ENCODE measurements around the gene SOCS7.
"Not testable (repeated sequence)": the region's sequence is repeated elsewhere in the genome, so short reads cannot be mapped to it uniquely, and the experiment has no call there.

Gene SOCS7

DNA sequence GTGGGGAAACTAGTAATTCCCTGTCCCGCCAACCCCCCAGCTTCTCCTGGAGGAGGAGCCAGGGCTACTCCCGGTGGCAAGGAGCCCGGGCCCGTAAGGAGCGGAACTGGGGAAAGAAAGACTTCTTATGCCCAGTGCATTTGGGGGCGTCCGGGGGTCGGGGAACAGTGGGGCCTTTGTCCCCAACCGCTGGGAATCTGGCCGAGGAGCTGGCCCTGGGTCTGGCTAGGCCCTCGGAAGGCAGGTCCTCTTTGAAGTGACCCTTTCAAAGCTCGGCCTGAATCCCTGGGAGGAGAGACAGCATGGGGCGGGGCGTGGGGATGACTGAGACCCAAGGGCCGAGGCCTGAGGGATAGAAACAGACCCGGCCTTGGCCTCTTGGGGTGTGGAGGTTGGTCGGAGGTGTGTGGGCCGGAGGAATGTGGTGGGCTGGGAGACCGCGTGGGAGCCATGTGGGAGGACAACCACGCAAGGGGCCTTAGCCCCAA is 82.6 kb downstream of the SOCS7 start:
- H3K27ac ChIP-seq: no peak overlapping the region
- DNase-seq (ENCODE audit: low read depth, low spot score): no peak

DNA sequence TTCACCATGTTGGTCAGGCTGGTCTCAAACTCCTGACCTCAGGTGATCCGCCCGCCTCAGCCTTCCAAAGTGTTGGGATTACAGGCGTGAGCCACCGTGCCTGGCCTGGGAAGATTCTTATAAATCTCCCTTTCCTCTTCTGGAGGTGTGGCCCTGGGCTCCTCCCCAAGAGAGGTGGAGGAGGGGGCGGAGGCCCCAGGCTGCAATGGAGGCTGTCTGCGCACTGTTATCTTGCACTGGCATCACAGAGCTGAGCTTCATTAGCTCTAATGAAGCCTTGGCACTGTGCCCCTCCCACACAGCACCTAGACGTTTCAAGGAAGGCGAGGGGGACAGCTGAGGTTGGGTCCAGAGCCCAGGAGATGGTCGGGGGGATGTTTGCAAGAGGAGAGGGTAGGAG is 84.2 kb downstream of the SOCS7 start:
- H3K27ac ChIP-seq: no peak overlapping the region

DNA sequence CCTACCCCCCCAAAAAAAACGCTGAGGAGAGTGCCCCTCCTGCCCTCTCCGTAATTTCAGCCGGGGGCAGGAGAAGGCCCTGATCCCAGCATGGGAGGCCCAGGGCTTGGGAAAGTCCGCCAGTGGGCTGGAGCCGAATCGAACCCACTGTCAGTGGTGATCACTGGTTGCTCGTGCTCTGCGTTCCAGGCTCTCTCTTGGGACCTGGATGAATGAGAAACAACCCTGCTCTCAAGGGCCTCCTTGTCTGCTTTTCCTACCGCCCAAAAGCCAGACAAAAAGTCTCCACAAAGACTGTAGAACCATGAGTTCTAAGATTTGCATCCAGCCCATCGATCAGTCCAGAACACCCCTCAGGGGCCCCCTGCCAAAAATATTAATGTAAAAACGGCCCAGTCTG is 84.7 kb downstream of the SOCS7 start:
- no peak for DNase-seq (ENCODE audit: low read depth, low spot score)
- H3K27ac ChIP-seq: no peak overlapping the region

More for the DNA sequence above, 84.2 kb downstream of the SOCS7 start:
- no peak for DNase-seq (ENCODE audit: low read depth, low spot score)

DNA sequence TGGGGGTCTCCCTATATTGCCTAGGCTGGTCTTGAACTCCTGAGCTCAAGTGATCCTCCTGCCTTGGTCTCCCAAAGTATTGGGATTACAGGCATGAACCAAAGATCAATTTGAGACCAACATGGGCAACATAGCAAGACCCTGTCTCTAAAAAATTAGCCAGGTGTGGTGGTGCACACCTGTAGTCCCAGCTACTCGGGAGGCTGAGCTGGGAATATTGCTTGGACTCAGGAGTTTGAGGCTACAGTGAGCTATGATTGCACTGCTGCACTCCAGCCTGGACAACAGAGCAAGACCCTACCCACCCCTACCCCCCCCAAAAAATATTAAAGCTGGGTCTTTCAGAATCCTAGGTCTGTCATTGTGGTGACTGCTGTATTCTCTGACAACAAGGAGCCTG is 85.7 kb downstream of the SOCS7 start:
- not testable (repeated sequence) for H3K27ac ChIP-seq; DNase-seq (ENCODE audit: low read depth, low spot score)

DNA sequence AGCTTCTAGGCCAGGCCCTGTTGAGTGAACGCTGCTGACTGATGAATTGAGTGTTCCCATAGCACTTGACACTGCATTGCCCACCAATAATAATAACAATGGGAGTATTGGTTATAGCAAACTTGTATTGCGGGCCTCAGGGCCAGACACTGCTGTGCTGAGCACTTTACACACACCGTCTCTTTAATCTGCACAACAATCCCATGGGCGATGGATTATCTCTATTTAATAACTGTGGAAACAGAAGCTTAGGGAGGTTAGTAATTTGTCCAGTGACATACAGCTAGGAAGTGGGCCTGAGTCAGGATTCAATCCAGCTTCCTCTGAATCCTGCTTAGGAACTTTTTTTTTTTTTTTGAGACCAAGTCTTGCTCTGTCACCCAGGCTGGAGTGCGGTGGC is 87.8 kb downstream of the SOCS7 start:
- H3K27ac ChIP-seq: no peak overlapping the region
- DNase-seq (ENCODE audit: low read depth, low spot score): no peak

DNA sequence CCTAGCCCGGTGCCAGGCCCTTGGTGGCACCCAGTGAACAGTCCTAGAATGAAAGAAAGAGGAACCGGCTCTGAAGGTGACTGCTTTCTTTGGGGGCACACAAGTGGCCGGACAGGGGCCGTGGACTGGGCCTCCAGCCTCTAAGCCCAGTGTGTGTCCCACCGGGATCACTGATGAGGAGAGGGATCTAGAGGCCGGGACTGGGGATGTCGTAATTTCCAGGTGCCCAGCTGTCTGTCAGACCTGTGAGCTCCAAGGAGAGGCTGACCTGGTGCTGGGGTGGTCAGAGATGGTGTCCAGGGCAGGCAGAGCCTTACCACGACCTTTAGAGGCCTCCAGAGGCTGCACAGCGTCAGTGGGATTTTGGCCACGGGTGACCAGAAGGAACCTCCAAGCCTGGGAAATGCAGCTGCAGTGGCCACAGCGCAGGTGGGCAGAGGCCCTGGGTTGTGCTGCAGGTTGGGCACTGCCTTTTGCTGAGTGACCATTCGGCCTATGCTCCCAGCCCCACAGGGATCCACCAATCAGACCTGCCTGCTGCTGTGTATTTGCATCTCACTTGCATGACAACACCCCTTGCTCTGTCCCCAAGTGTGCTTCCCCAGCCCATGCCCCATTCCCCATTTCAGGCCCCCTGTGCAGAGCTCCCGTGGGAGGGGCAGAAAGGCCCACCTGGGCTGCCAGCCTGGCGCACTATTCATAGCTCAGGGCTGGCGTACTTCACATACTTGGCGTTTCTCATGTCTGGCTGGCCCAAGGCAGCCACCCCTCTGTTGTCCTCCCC is 89.2 kb downstream of the SOCS7 start:
- no peak for DNase-seq (ENCODE audit: low read depth, low spot score)
- H3K27ac ChIP-seq: no peak overlapping the region

DNA sequence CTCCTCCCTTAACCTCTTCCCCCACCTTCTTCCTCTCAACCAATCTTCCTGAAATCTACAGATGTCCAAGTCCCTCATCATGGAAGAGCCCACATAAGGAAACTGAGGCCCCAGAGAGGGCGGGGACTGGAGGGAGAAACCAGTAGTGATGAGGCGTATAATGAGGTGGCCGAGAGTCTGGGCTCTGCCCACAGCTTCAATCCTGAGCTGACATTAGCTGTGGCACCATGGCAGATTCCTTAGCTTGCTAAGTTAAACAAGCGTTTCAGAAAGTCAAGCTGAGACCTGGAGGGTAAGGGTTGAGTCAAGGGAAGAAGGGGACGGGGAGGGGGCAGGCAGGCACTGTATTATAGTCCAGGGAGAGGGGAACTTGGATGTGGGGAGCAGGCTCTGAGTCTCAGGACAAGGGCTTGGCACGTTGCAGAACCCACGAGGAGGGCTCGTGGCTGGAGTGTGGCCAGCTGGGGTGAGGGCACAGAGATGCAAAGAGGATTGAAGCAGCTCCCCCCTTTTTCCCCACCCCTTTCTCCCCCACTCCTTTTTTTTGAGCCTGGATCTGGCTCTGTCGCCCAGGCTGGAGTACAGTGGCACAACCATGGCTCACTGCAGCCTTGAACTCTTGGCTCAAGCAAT is 89.9 kb downstream of the SOCS7 start:
- H3K27ac ChIP-seq: no peak overlapping the region
- no peak for DNase-seq (ENCODE audit: low read depth, low spot score)

DNA sequence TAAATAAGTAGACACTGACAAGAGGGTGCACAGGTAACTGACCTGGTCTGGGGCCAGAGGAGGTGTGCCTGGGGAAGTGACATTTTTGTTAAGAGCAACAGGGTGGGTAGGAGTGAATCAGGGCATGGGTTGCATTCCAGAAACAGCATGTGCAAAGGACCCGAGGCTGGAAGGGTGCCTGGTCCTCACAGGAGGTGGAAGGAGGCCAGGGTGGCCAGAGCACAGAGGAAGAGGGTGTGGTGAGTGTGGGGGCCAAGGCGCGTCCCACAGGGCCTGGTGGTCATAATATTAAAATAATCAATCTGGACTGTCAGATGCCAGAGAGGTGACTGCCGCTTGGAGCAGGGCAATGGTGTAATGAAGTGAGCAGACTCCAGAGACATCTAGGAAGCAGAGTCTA is 90.9 kb downstream of the SOCS7 start:
- no peak overlapping the region for H3K27ac ChIP-seq
- no peak for DNase-seq (ENCODE audit: low read depth, low spot score)

DNA sequence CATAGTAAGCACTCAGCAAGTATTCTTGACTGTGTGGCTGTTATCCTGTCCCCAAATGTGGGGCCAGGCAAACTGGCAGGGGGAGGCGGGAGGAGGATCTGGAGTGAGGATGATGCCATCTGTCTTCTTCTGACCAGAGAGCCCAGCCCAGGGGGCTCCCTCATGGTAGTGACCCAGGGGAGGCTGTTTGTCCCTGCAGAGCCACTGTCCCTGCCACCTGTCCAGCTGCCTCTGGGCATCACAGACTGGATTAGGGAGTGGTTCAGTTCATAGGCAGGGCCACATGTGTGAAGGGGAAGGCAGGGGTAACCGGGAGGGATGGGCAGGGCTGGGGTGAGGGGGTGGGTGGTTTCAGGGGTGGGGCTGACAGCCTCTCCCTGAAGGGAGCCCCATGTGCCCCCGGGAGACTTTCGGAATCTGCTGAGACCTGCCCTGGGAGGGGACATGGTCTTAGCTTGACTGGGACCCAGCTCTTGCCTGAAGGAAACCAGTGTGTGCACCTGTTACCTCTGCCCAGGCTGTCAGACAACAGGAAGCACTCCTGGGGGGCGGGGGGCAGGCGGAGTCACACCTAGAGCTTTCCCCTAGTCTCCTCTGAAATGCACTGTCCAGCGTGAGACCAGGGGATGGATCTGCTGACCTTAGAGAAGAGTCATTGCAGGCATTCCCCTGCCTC is 91.8 kb downstream of the SOCS7 start:
- H3K27ac ChIP-seq: no peak overlapping the region
- DNase-seq (ENCODE audit: low read depth, low spot score): no peak

DNA sequence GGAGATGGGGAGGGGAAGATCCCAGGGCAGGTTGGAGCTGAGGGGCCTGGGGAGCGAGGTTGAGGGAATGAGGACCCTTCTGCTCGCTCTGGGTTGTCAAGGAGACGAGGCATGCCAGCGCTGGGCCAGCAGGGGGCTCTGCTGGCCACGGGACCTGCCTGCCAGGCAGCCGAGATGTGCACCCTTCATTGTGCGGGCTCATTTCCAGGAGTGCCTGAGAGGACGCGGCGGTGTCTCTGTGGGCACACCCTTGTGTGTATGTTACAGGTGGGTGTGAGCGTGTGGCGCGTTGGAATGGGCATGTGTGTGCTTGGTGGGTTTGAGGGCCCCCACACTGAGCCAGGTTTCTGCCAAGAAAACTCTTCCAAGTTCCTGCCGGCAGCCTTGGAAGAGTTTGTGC is 92.5 kb downstream of the SOCS7 start:
- no peak for DNase-seq (ENCODE audit: low read depth, low spot score)
- H3K27ac ChIP-seq: no peak overlapping the region

DNA sequence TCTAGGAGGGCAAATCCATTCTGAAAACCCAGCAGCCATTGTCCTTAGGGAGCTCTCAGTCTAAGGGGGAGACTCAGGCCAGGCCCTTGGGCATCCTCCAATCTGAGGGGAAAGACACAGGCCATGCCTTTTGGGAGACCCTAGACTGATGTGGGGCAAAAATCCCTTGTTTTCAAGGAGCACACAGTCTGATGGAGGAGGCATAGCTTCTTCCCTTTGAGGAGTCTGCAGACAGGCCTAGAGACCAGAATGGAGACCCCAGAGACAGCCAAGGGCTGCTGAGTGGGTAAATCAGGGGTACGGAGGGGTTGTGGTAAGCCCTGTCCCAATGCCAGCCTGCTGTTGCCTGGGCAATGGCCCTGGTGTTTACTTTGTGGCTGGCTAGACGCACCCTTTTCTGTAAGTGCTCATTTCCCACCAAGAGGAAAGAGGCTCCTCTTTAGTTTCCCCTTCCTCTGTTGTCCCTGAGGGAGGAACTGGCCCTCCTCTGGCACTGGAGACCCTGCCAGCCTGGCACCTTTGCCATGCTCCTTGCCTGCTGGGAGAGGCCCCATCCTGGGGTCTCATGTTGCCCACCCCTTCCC is 96.0 kb downstream of the SOCS7 start:
- DNase-seq (ENCODE audit: low read depth, low spot score): no peak
- H3K27ac ChIP-seq: peak overlapping the region; percentile 73

DNA sequence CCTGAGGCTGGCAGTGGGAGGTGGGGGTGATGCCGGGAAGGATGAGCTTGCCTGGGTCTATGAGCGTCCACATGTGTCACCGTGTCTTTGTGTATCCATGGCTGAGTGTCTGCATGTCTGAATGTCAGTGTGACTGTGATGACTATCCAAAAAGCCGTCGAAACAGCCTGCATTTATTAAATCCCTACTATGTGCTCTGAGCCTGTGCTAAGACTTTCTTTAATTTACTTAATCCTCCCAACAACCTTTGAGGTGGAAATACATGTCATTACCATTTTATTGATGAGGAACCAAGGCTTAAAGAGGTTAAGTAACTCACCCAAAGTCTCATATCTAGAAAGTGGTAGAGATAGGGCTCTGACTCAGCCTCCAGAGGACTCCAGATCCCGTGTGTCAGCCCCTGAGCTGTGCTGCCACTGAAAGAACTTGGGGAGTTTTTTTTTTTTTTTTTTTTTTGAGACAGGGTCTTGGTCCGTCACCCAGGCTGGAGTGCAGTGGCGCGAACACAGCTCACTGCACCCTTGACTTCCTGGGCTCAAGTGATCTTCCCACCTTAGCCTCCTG is 96.6 kb downstream of the SOCS7 start:
- H3K27ac ChIP-seq: peak overlapping the region; percentile 73
- DNase-seq (ENCODE audit: low read depth, low spot score): no peak

DNA sequence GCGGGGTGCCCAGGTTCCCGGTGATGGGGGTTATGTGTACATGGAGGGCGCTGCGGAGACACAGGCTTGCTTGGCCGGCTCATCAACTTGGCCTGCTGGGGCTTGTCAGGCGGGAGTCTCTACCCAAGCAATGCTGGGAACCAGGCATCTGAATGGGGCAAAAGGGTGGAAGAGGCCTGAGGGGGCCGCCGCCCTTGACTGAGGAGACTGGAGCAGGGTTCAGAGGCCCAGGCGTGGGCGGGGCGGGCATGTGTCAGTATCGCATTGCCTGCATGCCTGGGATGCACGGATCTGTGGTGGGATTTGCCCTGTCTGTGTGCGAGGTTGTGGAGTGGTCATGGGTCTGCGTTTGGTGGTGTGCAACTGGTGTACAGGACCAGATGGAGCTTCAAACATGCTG is 97.7 kb downstream of the SOCS7 start:
- peak overlapping the region; percentile 73 for H3K27ac ChIP-seq
- peak; percentile 66 for DNase-seq (ENCODE audit: low read depth, low spot score)

DNA sequence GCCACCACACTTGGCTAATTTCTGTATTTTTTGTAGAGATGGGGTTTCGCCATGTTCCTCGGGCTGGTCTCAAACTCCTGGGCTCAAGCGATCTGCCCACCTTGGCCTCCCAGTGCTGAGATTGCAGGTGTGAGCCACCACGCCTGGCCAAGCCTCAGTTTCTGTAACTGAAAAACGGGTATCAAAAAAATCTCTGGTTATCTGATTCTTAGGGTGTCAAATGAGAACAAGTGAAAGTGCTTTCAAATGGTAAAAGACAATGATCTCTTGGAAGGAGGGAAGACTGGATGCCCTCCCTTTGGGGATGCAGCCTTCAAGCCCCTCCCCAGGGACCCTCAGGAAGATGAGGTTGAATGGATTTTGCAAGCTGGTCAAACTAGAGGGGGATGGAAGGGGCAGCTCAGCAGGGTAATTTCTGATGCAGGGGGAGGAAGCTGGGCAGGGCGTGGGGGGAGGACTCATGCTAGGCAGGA is 98.9 kb downstream of the SOCS7 start:
- H3K27ac ChIP-seq: peak overlapping the region; percentile 73
- DNase-seq (ENCODE audit: low read depth, low spot score): no peak

DNA sequence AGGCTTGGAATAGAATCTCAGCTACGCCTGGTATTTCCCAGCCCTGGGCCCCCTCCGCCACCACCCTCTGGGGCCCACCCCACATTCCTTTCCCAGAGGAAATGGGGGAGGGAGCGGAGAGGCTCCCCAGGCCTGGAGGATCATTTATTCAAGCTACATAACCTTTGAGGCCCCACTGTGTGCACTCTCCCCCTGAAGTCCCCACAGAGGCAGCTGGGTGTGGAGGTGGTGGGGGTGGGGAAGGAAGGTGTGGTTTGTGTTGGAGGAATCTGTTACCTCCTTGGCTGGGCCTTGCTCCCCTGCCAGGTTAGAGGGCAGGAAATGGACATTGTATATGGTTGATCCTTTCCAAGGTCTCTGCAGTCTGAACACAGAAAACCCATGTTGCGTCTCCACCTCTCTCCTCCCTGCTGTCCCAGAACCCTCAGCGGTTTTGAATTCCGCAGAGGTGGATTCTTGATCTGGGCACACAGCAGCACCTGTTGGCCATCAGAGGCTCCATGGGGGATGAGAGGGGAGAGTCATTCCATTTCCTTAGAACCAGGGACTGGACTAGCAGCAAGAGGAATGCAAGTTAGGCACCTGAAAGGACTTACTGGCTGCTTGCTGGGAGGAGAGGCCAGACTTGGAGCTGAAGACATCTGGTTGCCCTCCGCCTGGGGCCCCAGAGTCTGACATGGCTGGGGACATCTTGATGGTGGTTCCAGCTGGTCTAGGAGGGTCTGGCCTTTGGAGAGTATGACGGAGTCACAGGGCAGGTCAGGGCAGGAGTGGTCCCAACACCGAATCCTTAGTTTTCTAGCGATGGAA is 99.6 kb downstream of the SOCS7 start:
- H3K27ac ChIP-seq: peak overlapping the region; percentile 73

DNA sequence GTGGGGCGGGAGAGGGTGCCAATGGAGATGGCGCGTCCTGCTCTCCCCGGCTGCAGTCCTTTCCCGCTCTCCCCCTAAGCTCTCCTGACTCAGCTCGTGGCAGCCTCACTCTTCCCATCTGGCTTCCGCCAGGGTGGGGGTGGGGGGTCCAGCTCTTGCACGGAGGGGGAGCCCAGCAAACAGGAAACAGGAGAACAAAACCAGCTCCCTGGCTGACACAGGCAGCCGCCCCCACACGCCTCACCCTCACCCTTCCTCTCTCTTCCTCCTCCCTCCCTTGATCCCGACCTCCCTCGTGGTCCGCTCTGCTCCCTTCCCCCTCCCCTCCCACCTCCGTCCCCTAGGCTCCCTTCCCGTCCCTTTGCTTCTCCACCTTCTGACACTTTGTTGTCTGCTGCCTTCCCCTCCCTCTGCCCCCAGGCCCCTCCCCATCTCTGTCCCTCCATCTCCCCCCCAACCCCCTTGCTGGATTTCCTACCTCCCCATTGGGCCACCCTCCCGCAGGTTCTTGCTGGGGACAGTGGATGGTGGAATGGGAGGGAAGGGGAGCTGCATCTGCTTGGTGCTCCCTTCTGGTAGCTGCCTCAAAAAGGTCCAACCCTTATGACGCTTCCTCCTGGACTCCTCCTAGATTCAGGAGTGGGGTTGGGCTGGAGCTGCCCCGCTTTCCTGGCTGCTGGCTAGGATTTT is 100.3 kb downstream of the SOCS7 start:
- H3K27ac ChIP-seq: peak overlapping the region; percentile 73
- DNase-seq (ENCODE audit: low read depth, low spot score): no peak

More for the DNA sequence above, 99.6 kb downstream of the SOCS7 start:
- no peak for DNase-seq (ENCODE audit: low read depth, low spot score)

DNA sequence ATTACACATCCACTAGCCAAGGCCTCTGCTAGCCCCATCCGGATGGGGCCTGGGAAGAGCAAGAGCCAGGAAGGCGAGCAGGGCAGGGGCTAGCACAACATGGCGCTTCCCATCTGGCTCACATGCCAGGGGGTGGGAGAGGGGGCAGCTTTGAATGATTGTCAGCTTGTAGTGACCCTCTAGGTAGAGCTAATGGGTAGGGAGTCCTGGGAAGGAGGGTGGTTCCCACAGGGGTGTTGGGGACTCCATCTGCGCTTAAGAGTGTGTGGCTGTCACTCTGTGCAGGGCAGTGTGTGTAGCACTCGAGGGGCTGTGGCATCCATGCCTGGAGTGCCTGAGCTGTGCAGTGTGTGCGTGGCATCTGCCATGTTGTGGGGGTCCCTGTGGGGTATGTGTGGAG is 101.1 kb downstream of the SOCS7 start:
- peak overlapping the region; percentile 73 for H3K27ac ChIP-seq
- DNase-seq (ENCODE audit: low read depth, low spot score): no peak

DNA sequence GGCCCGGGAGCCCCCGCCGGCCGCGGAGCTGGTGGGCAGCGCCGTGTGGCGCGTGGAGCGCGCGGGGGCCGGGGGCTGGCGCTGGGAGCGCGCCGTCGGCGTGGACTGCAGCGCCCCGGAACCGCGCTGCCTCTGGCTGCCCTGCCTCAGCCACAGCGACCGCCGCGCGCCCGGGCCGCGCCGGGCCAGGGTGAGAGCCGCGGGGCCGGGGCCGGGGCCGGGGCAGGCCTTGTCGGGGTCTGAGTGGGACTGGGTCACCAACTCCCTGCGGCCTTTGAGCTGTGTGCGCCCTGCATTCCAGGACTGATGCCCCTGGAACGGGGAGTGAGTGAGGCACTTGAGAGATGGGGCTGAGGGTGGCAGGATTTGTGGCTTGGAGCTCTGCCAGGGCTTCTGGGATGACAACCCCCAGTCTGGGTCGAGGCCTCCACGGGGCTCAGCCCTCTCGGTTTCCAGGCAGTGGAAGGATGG is 102.3 kb downstream of the SOCS7 start:
- no peak for DNase-seq (ENCODE audit: low read depth, low spot score)
- H3K27ac ChIP-seq: peak overlapping the region; percentile 73

DNA sequence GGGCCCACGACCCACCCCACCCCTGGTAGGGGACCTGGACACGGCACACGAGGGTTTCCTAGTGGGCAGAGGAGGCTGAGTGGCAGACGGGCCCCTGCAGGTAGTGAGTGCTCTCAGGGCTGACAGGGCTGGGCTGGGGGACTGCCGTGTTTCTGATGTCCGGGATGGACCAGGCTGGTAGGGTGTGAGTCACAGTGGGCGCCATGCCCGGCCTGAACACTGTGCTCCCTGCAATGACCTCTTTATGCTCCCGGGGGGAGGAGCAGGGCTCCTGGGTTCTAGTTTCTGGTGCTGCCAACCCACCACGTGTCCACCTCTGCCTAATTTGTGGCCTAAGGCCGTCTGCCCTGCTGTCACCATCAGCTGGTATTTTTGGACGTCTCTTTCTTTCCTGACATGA is 102.9 kb downstream of the SOCS7 start:
- peak overlapping the region; percentile 73 for H3K27ac ChIP-seq
- peak; percentile 49 for DNase-seq (ENCODE audit: low read depth, low spot score)
